ENCODE measurements around the gene HRH1.
"Not testable (repeated sequence)": the region's sequence is repeated elsewhere in the genome, so short reads cannot be mapped to it uniquely, and the experiment has no call there.

HRH1 gene

GRCh38 chr3:11154036-11154952, at the start of gene HRH1:
HRH1 (plus strand) TSS chr3:11154493; CDS start chr3:11259038, 104,545 bp downstream.
- no peak for DNase-seq (ENCODE audit: low read depth in 2 of 2)

- DNase-seq (ENCODE audit: low read depth in 2 of 2) = not testable (repeated sequence)
Measured at GRCh38 chr3:11113316-11113715, 41.0 kb upstream of the HRH1 start.

GRCh38 chr3:11115548-11115947, 38.7 kb upstream of the HRH1 start:
- DNase-seq (ENCODE audit: low read depth in 2 of 2) = no peak

- no peak for DNase-seq (ENCODE audit: low read depth in 2 of 2)
Measured at GRCh38 chr3:11116336-11117059, 37.8 kb upstream of the HRH1 start.

- DNase-seq (ENCODE audit: low read depth in 2 of 2) = no peak
Measured at GRCh38 chr3:11117591-11117990, 36.7 kb upstream of the HRH1 start.

GRCh38 chr3:11118181-11118682, 36.1 kb upstream of the HRH1 start:
- no peak for DNase-seq (ENCODE audit: low read depth in 2 of 2)

GRCh38 chr3:11120091-11120805, 34.0 kb upstream of the HRH1 start:
- DNase-seq (ENCODE audit: low read depth in 2 of 2) = no peak

- DNase-seq (ENCODE audit: low read depth in 2 of 2) = no peak
Measured at GRCh38 chr3:11126653-11127052, 27.6 kb upstream of the HRH1 start.

GRCh38 chr3:11128682-11129632, 25.3 kb upstream of the HRH1 start:
- no peak for DNase-seq (ENCODE audit: low read depth in 2 of 2)

- DNase-seq (ENCODE audit: low read depth in 2 of 2) = no peak
Measured at GRCh38 chr3:11130385-11130784, 23.9 kb upstream of the HRH1 start.

GRCh38 chr3:11131371-11131770, 22.9 kb upstream of the HRH1 start:
- DNase-seq (ENCODE audit: low read depth in 2 of 2) = no peak

GRCh38 chr3:11131886-11132285, 22.4 kb upstream of the HRH1 start:
- DNase-seq (ENCODE audit: low read depth in 2 of 2) = not testable (repeated sequence)

- no peak for DNase-seq (ENCODE audit: low read depth in 2 of 2)
Measured at GRCh38 chr3:11132861-11133260, 21.4 kb upstream of the HRH1 start.

- no peak for DNase-seq (ENCODE audit: low read depth in 2 of 2)
Measured at GRCh38 chr3:11134794-11135193, 19.5 kb upstream of the HRH1 start.

- DNase-seq (ENCODE audit: low read depth in 2 of 2) = no peak
Measured at GRCh38 chr3:11136116-11136515, 18.2 kb upstream of the HRH1 start.

- DNase-seq (ENCODE audit: low read depth in 2 of 2) = no peak
Measured at GRCh38 chr3:11136830-11137626, 17.3 kb upstream of the HRH1 start.

GRCh38 chr3:11137627-11137959, 16.7 kb upstream of the HRH1 start:
- DNase-seq (ENCODE audit: low read depth in 2 of 2) = no peak

GRCh38 chr3:11138371-11138770, 15.9 kb upstream of the HRH1 start:
- no peak for DNase-seq (ENCODE audit: low read depth in 2 of 2)

GRCh38 chr3:11140030-11140712, 14.1 kb upstream of the HRH1 start:
- no peak for DNase-seq (ENCODE audit: low read depth in 2 of 2)

GRCh38 chr3:11140713-11141104, 13.6 kb upstream of the HRH1 start:
- no peak for DNase-seq (ENCODE audit: low read depth in 2 of 2)
